Upper lobe of right lung (tissue), 1 donor: ENCODE data around the gene PLEKHH1. TPM values are rescaled to one million over a fixed set of nuclear protein-coding genes. Genes with fewer than 3 reads are reported as not detected.
A peak's percentile ranks its signal among the peaks of the same experiment; 100 is the strongest.

ENCODE experiments used
- ATAC-seq: fragments of 200-7000 bp; cut with Tn5 transposase; one replicate; pipeline ENCODE4 v1.9.1; 2020; ENCODE audit warnings: mild to moderate bottlenecking, moderate library complexity
- DNase-seq: peaks from one replicate; pipeline ENCODE4 v3.0.0-alpha.2; 2020
- H3K27ac ChIP-seq: fragments of 200-600 bp; one replicate; pipeline ENCODE4 v1.8.0; 2022
- H3K27me3 ChIP-seq: fragments of 200-600 bp; one replicate; pipeline ENCODE4 v1.8.0; 2022; ENCODE audit warnings: mild to moderate bottlenecking
- H3K36me3 ChIP-seq: fragments of 200-600 bp; one replicate; pipeline ENCODE4 v1.8.0; 2022
- H3K4me1 ChIP-seq: fragments of 200-600 bp; one replicate; pipeline ENCODE4 v1.8.0; 2022
- H3K4me3 ChIP-seq: fragments of 200-600 bp; one replicate; pipeline ENCODE4 v1.8.0; 2022; ENCODE audit warnings: mild to moderate bottlenecking
- H3K9me3 ChIP-seq: fragments of 200-600 bp; one replicate; pipeline ENCODE4 v1.8.0; 2022
- CTCF ChIP-seq: fragments of 200-600 bp; IDR thresholded peaks from one replicate; pipeline ENCODE4 v1.8.0; 2022; ENCODE audit warnings: antibody characterized with exemption
- intact Hi-C: fragments of 100-400 bp; cut with DNase I; formaldehyde crosslinking; loops from one replicate; pipeline ENCODE4 v1.11.0; 2022
- total RNA-seq: library from RNA; stranded (reverse); fragmentation: NEBNext Ultra II Directional; extraction: Animal tissue kit (Norgen Biotek cat#: 25700); gene quantifications from one replicate; pipeline ENCODE4 v1.2.1, GENCODE V29; 2021
- donor health status: DM: no; HTN: yes; CAD: no; lungs with severe emphysema.

Gene PLEKHH1
- total RNA-seq, 1 donor from 2014 or later, result 2.3 TPM

GRCh38 chr14:67569011-67569650, 36.0 kb downstream of the PLEKHH1 start:
- Histone ChIP-seq H3K27me3 (no peaks in the 10 kb centered on the region), H3K36me3 (no peaks in the 10 kb centered on the region), H3K9me3 (no peaks in the 10 kb centered on the region), H3K4me1 (no peaks in the 10 kb centered on the region), H3K4me3 (no peak overlapping the region), H3K27ac (no peak overlapping the region)
- ATAC-seq, result no peak
- DNase-seq, result peak; percentile 55
- intact Hi-C loops, result no loop called here
- TF ChIP-seq CTCF, result no peak

GRCh38 chr14:67569651-67570290, 36.7 kb downstream of the PLEKHH1 start:
- H3K27me3 ChIP-seq, result no peaks in the 10 kb centered on the region
- no peaks in the 10 kb centered on the region for H3K9me3 ChIP-seq
- H3K27ac ChIP-seq, result no peak overlapping the region
- DNase-seq (peak; percentile 41), ATAC-seq (no peak)
- no peak for TF ChIP-seq CTCF
- no peaks in the 10 kb centered on the region for H3K36me3 ChIP-seq
- intact Hi-C loops, result no loop called here
- H3K4me3 ChIP-seq, result no peak overlapping the region
- H3K4me1 ChIP-seq, result no peaks in the 10 kb centered on the region

- H3K27ac ChIP-seq, result no peak overlapping the region
- no peak for TF ChIP-seq CTCF
- no peaks in the 10 kb centered on the region for H3K4me1 ChIP-seq
- H3K9me3 ChIP-seq, result no peaks in the 10 kb centered on the region
- H3K4me3 ChIP-seq, result no peak overlapping the region
- intact Hi-C loops, result no loop called here
- H3K36me3 ChIP-seq, result no peaks in the 10 kb centered on the region
- no peaks in the 10 kb centered on the region for H3K27me3 ChIP-seq
- DNase-seq, result no peak
- no peak for ATAC-seq
These were observed 37.4 kb downstream of the PLEKHH1 start for GRCh38 chr14:67570453-67570852.

- peak; percentile 81 for DNase-seq
- ATAC-seq, result peak; percentile 82
- no peaks in the 10 kb centered on the region for H3K36me3 ChIP-seq
- peak; percentile 85 for TF ChIP-seq CTCF
- no peaks in the 10 kb centered on the region for H3K9me3 ChIP-seq
- no peaks in the 10 kb centered on the region for H3K27me3 ChIP-seq
- no peaks in the 10 kb centered on the region for H3K4me1 ChIP-seq
- no peak overlapping the region for H3K4me3 ChIP-seq
- intact Hi-C loops, result no loop called here
- H3K27ac ChIP-seq, result no peak overlapping the region
These were observed 38.3 kb downstream of the PLEKHH1 start for GRCh38 chr14:67571275-67571990.

GRCh38 chr14:67571991-67572323, 38.9 kb downstream of the PLEKHH1 start:
- peak; percentile 61 for DNase-seq
- intact Hi-C loops, result no loop called here
- H3K27ac ChIP-seq, result no peak overlapping the region
- no peak for TF ChIP-seq CTCF
- no peak for ATAC-seq
- H3K36me3 ChIP-seq, result no peaks in the 10 kb centered on the region
- no peaks in the 10 kb centered on the region for H3K27me3 ChIP-seq
- no peaks in the 10 kb centered on the region for H3K9me3 ChIP-seq
- H3K4me1 ChIP-seq, result no peaks in the 10 kb centered on the region
- no peak overlapping the region for H3K4me3 ChIP-seq
